Fibroblast of mammary gland (primary cell): ENCODE results near the gene NUBPL.

Experiments used
- DNase-seq: peaks from one replicate; pipeline ENCODE4 v3.0.0-alpha.2; 2010; ENCODE audit warnings: low read depth
- H3K4me3 ChIP-seq: 2 replicates; pipeline ENCODE4 v1.5.1; 2011; ENCODE audit warnings: low read depth, mild to moderate bottlenecking, low read length, moderate library complexity; ENCODE audit not compliant: control insufficient read depth
- CTCF ChIP-seq: conservative IDR thresholded peaks from 2 replicates; pipeline ENCODE4 v1.5.1; 2011; ENCODE audit warnings: low read depth, low read length, inconsistent platforms; ENCODE audit not compliant: control insufficient read depth, insufficient read depth

NUBPL gene

GRCh38 chr14:31556191-31556590, 5.0 kb upstream of the NUBPL start:
- H3K4me3 ChIP-seq: no peak overlapping the region
- DNase-seq: no peak
- TF ChIP-seq CTCF: no peak

- H3K4me3 ChIP-seq: no peak overlapping the region
- TF ChIP-seq CTCF: no peak
- no peak for DNase-seq
These were observed 1.3 kb upstream of the NUBPL start for GRCh38 chr14:31559939-31560338.

GRCh38 chr14:31560759-31561154, 447 bp upstream of the NUBPL start:
- no peak for TF ChIP-seq CTCF
- peak overlapping the region; percentile 96 for H3K4me3 ChIP-seq
- DNase-seq: peak; percentile 15

GRCh38 chr14:31564194-31564593, 3.0 kb downstream of the NUBPL start:
- TF ChIP-seq CTCF: no peak
- no peak for DNase-seq
- H3K4me3 ChIP-seq: no peak overlapping the region

GRCh38 chr14:31566456-31566855, 5.3 kb downstream of the NUBPL start:
- no peak for DNase-seq
- no peak for TF ChIP-seq CTCF
- no peak overlapping the region for H3K4me3 ChIP-seq

GRCh38 chr14:31567655-31568054, 6.5 kb downstream of the NUBPL start:
- DNase-seq: no peak
- H3K4me3 ChIP-seq: no peak overlapping the region
- TF ChIP-seq CTCF: no peak

- TF ChIP-seq CTCF: no peak
- H3K4me3 ChIP-seq: no peak overlapping the region
- DNase-seq: peak; percentile 58
These were observed 7.0 kb downstream of the NUBPL start for GRCh38 chr14:31568161-31568560.
